ENCODE data around the gene OLR1.

The OLR1 gene

GRCh38 chr12:10153271-10154144, 18.4 kb downstream of the OLR1 start:
- peak; percentile 96 for DNase-seq

- DNase-seq = no peak
These were observed 20.3 kb downstream of the OLR1 start for GRCh38 chr12:10151621-10152020.

- no peak for DNase-seq
These were observed 24.1 kb downstream of the OLR1 start for GRCh38 chr12:10147714-10148403.

GRCh38 chr12:10142976-10143589, 28.8 kb downstream of the OLR1 start:
- no peak for DNase-seq

GRCh38 chr12:10140001-10140400, 31.9 kb downstream of the OLR1 start:
- DNase-seq = peak; percentile 14

DNA sequence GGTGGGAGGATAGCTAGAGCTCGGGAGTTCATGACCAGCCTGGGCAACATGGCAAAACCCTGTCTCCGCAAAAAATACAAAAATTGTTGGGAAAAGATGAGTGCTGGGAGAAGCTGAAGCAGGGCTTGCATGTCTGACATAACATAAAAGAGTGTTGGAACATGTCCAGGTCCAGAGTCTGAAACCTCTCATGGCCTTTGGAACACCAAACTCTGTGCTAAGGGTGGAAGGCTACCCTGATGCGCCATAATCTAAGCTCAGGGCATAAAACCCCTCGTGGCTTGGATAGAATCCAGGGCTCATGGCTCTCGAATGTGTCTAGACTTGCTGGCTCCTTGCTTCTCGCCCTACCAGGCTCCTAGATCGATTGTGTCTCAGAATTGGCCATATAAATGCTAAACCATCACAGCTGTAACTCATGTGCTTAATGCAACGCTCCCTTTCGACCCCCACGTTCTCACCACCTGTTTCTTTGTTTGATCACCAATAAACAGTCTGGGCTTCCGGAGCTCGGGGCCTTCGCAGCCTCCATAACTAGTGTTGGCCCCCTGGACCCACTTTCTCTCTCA, 35.2 kb downstream of the OLR1 start:
- DNase-seq = no peak

- no peak for DNase-seq
These were observed 36.8 kb downstream of the OLR1 start for GRCh38 chr12:10135126-10135525.

DNA sequence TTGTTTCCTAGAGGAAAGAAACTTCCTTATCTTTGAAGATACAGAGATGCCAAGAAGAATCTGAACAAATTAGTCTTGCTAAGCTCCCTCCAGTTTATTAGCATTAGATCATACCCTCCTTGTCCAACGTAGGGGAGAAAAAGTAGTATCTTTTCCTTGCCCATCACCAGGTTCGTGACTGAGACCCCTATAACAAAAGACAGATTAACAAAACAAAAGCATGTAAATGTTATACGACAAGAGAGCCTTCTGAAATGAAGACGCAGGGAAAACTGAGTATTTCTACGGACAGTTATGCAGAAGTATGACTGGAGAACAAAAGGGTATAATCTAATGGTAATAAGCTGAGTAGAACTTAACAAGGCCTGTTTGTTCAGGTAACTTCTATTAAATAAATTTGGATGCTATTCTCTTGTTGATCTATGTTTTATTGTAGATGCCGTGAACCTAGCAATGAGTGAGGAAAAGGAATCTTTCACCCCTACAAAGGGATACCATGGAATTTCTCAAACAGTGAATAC, 39.0 kb downstream of the OLR1 start:
- no peak for DNase-seq

DNA sequence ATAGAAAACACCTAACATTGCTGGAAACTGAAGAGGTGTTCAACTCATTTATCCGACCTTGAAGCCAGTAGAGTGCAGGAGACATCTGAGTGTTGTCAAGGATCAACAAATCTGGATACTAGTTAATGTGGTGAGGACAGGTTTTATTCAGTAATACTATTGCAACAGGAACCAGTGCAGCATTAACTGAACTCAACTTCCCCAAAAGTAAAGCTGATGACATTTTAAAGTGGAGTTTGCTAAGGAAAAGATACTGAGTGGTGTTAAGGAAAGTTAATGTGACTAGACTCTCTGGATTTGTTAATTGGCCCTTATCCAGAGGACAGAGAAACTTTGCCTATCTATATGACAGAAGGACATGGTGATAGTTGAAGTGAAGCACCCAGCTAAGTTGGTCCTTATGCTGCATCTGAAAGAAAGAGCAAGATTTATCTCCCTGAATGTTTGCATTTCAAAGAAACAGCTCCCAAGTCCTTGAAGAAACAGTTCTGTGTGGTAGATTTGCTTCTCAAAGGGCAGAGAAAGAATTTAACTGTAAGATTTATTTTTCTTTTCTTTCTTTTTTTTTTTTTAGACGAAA, 40.7 kb downstream of the OLR1 start:
- no peak for DNase-seq

DNA sequence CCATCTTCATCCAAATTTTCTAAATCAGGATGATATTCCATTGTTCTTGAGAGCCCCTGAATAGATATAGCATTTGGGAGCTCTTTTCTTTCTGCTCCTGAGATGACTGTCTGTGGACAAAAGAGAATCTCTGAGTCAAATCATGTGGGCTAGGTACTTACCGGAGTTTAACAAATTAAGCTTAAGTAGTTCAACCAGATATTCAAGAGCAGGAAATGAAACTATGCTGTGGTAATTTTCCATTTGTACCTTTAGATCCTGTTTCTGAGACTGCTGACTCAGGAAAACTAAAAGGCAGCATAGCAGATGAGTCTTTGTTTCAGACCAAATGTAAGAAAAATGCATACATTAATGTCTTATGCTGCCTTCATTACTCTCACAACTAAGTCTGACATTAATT, 41.9 kb downstream of the OLR1 start, which contains the start of gene CLEC7A:
CLEC7A (minus strand) TSS at position 158 of the 400 bp plus-strand sequence; CDS start at position 41, 117 bp downstream.
- no peak for DNase-seq

- no peak for DNase-seq
These were observed 43.2 kb downstream of the OLR1 start for GRCh38 chr12:10128687-10129086.

- no peak for DNase-seq
These were observed 45.5 kb downstream of the OLR1 start for GRCh38 chr12:10126413-10126812.

- no peak for DNase-seq
These were observed 49.2 kb downstream of the OLR1 start for GRCh38 chr12:10122689-10123088.

GRCh38 chr12:10121278-10121677, 50.7 kb downstream of the OLR1 start:
- DNase-seq = no peak

DNA sequence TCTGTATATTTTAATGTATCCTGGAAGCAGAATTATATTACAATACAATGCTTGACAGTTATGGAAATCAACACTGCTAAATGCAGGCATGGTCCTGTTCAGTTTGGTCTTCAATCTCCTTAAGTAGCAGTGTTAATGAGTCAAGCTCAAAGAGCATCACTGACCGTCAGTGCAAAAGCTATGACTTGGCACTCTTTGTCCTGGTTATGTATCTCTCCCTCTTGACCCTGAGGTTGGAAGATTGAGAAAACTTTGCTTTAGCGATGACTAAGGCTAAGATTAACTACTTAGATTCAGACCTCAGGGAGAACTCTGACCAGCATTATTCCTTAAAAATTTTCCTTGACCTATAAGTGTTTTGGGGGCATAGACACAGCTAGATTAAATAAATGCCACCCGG, 52.9 kb downstream of the OLR1 start:
- DNase-seq = no peak

GRCh38 chr12:10115890-10116289, 56.0 kb downstream of the OLR1 start:
- no peak for DNase-seq

- DNase-seq = no peak
These were observed 56.6 kb downstream of the OLR1 start for GRCh38 chr12:10115311-10115710.

DNA sequence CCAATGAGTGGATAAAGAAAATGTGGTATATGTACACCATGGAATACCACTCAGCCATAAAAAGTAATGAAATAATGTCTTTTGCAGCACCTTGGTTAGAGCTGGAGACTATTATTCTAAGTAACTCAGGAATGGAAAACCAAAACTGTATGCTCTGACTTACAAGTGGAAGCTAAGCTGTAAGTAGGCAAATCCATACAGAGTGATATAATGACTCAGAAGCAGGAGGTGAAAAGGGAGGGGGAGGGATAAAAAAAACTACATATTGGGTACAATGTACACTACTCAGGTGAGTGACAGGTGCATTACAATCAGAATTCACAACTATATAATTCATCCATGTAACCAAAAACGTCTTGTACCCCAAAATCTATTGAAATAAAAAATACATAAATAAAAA, 58.0 kb downstream of the OLR1 start:
- DNase-seq = no peak

- no peak for DNase-seq
These were observed 58.9 kb downstream of the OLR1 start for GRCh38 chr12:10113075-10113474.

GRCh38 chr12:10111451-10111850, 60.5 kb downstream of the OLR1 start:
- DNase-seq = no peak

GRCh38 chr12:10110256-10110844, 61.6 kb downstream of the OLR1 start:
- DNase-seq = no peak
